ENCODE data around the gene ALG2. TPM values are rescaled to one million over a fixed set of nuclear protein-coding genes. Genes with fewer than 3 reads are reported as not detected.
"Not testable (repeated sequence)": the region's sequence is repeated elsewhere in the genome, so short reads cannot be mapped to it uniquely, and the experiment has no call there.

The ALG2 gene
- total RNA-seq, 1 experiment from 2014 or later, result 30.1 TPM

DNA sequence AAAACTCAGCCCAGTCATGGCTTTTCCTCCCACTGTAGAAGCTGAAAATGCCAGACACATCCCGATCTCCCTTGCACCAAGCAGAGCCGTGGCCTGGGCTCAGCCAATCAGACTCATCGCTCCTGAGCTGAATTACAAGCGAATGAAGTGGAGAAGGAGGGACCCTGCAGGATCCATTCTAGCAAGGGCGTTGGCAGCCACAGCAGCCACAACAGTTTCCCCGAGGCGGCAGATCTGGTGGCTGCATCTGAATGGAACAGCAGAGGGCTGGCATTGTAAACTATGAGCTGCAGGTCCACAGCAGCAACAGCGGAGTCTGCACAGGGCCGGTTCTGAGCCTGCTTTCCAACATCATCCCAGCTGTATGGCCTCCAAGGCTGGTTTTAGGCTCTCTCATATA, 23.8 kb downstream of the ALG2 start:
- BruUV-seq (replicated peaks), result no TSS peak
- DNase-seq (ENCODE audit: low spot score), result no peak
- Histone ChIP-seq H3K9me3 (ENCODE audit: low read depth, low read length, poor library complexity, severe bottlenecking) (no peaks in the 10 kb centered on the region), H3K4me1 (ENCODE audit: insufficient read depth, low read length, poor library complexity, severe bottlenecking) (no peaks in the 10 kb centered on the region), H3K27ac (ENCODE audit: low read depth, low read length, poor library complexity, severe bottlenecking) (no peak overlapping the region), H3K36me3 (ENCODE audit: insufficient read depth, low read length, poor library complexity, severe bottlenecking) (no peaks in the 10 kb centered on the region), H3K27me3 (replicated peaks; ENCODE audit: insufficient read depth, low read depth, low read length, poor library complexity) (no peaks in the 10 kb centered on the region), H3K4me3 (ENCODE audit: low read depth, low read length, poor library complexity, severe bottlenecking) (no peak overlapping the region)
- no peak for TF ChIP-seq EZH2 (IDR thresholded peaks at IDR 0.05; ENCODE audit: borderline replicate concordance, low read depth, low read length, poor library complexity, severe bottlenecking)
- TF ChIP-seq, protein P1, sequence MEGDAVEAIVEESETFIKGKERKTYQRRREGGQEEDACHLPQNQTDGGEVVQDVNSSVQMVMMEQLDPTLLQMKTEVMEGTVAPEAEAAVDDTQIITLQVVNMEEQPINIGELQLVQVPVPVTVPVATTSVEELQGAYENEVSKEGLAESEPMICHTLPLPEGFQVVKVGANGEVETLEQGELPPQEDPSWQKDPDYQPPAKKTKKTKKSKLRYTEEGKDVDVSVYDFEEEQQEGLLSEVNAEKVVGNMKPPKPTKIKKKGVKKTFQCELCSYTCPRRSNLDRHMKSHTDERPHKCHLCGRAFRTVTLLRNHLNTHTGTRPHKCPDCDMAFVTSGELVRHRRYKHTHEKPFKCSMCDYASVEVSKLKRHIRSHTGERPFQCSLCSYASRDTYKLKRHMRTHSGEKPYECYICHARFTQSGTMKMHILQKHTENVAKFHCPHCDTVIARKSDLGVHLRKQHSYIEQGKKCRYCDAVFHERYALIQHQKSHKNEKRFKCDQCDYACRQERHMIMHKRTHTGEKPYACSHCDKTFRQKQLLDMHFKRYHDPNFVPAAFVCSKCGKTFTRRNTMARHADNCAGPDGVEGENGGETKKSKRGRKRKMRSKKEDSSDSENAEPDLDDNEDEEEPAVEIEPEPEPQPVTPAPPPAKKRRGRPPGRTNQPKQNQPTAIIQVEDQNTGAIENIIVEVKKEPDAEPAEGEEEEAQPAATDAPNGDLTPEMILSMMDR (conservative IDR thresholded peaks at IDR 0.05; ENCODE audit: low read depth, low read length), result no peak
- intact Hi-C loops (cut with micrococcal nuclease; ENCODE audit: unreplicated experiment), result no loop called here
- CTCF ChIA-PET, result no interaction called here
- POLR2A ChIA-PET (ENCODE audit: low non-redundant PET), result no interaction called here

DNA sequence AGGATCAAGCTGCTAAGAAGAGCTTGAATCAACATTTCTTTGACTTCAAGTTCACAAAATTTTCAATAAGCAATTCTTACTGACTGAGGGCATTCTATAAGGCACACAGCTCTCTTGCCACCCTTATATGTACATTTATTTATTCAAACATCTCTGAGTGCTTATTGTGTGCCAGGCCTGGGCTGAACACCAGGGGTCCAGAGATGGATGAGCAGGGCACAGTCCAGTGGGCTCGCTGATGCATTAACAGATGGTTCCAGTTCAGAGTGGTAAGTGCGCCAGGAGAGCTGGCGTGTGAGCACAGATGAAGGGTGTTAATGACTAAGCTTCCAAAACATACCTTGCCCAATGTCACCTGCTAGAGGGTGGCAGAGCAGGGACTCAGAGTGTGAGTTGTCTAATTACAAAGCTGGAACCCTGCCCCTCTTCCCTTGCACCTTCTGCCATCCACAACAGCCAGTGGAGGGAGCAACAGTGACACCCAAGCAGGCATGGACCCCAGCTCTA, 24.6 kb downstream of the ALG2 start:
- TF ChIP-seq EZH2 (IDR thresholded peaks at IDR 0.05; ENCODE audit: borderline replicate concordance, low read depth, low read length, poor library complexity, severe bottlenecking), result no peak
- TF ChIP-seq, protein P1 (conservative IDR thresholded peaks at IDR 0.05; ENCODE audit: low read depth, low read length), result no peak
- Histone ChIP-seq H3K27ac (ENCODE audit: low read depth, low read length, poor library complexity, severe bottlenecking) (no peak overlapping the region), H3K9me3 (ENCODE audit: low read depth, low read length, poor library complexity, severe bottlenecking) (no peaks in the 10 kb centered on the region), H3K27me3 (replicated peaks; ENCODE audit: insufficient read depth, low read depth, low read length, poor library complexity) (no peaks in the 10 kb centered on the region), H3K4me3 (ENCODE audit: low read depth, low read length, poor library complexity, severe bottlenecking) (no peak overlapping the region), H3K36me3 (ENCODE audit: insufficient read depth, low read length, poor library complexity, severe bottlenecking) (no peaks in the 10 kb centered on the region), H3K4me1 (ENCODE audit: insufficient read depth, low read length, poor library complexity, severe bottlenecking) (no peaks in the 10 kb centered on the region)
- ChIA-PET CTCF (no interaction called here), POLR2A (ENCODE audit: low non-redundant PET) (no interaction called here)
- no peak for DNase-seq (ENCODE audit: low spot score)
- BruUV-seq (replicated peaks), result no TSS peak
- intact Hi-C loops (cut with micrococcal nuclease; ENCODE audit: unreplicated experiment), result no loop called here

GRCh38 chr9:99196484-99196883, 25.3 kb downstream of the ALG2 start:
- DNase-seq (ENCODE audit: low spot score); POLR2A ChIA-PET (ENCODE audit: low non-redundant PET); H3K4me1 ChIP-seq (ENCODE audit: insufficient read depth, low read length, poor library complexity, severe bottlenecking); H3K4me3 ChIP-seq (ENCODE audit: low read depth, low read length, poor library complexity, severe bottlenecking); H3K36me3 ChIP-seq (ENCODE audit: insufficient read depth, low read length, poor library complexity, severe bottlenecking); H3K27me3 ChIP-seq (replicated peaks; ENCODE audit: insufficient read depth, low read depth, low read length, poor library complexity); H3K27ac ChIP-seq (ENCODE audit: low read depth, low read length, poor library complexity, severe bottlenecking); BruUV-seq (replicated peaks); CTCF ChIA-PET; H3K9me3 ChIP-seq (ENCODE audit: low read depth, low read length, poor library complexity, severe bottlenecking); intact Hi-C loops (cut with micrococcal nuclease; ENCODE audit: unreplicated experiment): not testable (repeated sequence)

- BruUV-seq (replicated peaks), result no TSS peak
- no peaks in the 10 kb centered on the region for H3K9me3 ChIP-seq (ENCODE audit: low read depth, low read length, poor library complexity, severe bottlenecking)
- no peak for DNase-seq (ENCODE audit: low spot score)
- H3K4me1 ChIP-seq (ENCODE audit: insufficient read depth, low read length, poor library complexity, severe bottlenecking), result no peaks in the 10 kb centered on the region
- POLR2A ChIA-PET (ENCODE audit: low non-redundant PET), result no interaction called here
- no peaks in the 10 kb centered on the region for H3K27me3 ChIP-seq (replicated peaks; ENCODE audit: insufficient read depth, low read depth, low read length, poor library complexity)
- H3K36me3 ChIP-seq (ENCODE audit: insufficient read depth, low read length, poor library complexity, severe bottlenecking), result no peaks in the 10 kb centered on the region
- TF ChIP-seq EZH2 (IDR thresholded peaks at IDR 0.05; ENCODE audit: borderline replicate concordance, low read depth, low read length, poor library complexity, severe bottlenecking), result no peak
- TF ChIP-seq, protein P1 (conservative IDR thresholded peaks at IDR 0.05; ENCODE audit: low read depth, low read length), result no peak
- no peak overlapping the region for H3K27ac ChIP-seq (ENCODE audit: low read depth, low read length, poor library complexity, severe bottlenecking)
- intact Hi-C loops (cut with micrococcal nuclease; ENCODE audit: unreplicated experiment), result no loop called here
- CTCF ChIA-PET, result no interaction called here
- H3K4me3 ChIP-seq (ENCODE audit: low read depth, low read length, poor library complexity, severe bottlenecking), result no peak overlapping the region
Measured at GRCh38 chr9:99193466-99193821, 28.3 kb downstream of the ALG2 start.
